Measurements from ENCODE around the gene GNG4. TPM values are rescaled to one million over a fixed set of nuclear protein-coding genes. Genes with fewer than 3 reads are reported as not detected.

GNG4 gene
- 1 to 10 TPM; 1.1 to 6.3 (median 4.6) TPM for total RNA-seq

DNA sequence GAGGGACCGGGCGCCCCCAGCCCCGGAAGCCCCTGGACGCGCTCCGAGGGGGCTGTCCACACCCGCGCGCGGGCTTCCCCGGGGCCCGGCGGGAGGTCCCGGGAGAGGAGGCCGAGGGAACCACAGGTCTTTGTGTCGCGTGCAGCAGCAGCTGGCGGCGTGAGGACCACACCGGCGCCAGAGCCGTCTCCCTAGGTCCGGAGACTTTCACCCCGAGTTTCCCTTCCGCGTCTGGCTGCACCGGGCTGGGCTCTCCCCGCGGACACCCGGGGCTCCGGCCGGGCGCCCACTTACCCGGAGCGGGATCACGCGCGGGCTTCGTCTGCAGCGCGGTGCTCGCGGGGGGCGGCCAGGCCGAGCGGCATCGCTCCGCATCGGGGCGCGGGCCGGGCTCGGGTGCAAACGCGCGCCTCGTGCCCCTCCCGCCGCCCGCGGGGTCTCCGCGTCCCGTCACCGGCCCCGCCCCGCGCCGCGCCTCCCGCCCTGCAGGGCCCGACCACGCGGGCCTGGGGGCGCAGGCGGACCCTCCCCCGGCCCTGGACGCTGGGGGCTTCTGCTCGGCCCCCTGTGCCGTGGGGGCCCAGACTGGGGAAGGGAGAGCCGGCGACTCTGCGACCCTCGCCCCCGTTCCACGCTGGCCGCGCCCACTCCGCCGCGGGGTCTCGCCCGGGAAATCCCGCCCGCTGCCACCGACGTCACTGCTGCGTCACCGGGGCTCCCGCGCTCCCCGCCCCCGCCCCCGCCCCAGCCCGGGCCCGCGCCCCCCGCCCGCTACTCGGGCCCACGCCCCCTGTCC, at the start of gene GNG4:
GNG4 (minus strand) TSS at position 417 of the 796 bp plus-strand sequence. CDS start 65,946 bp downstream, outside the sequence.
- peak within 1 kb of the TSS; percentile 36 to 73 (median 52) for H3K4me3 ChIP-seq
- H3K27me3 ChIP-seq, result peaks cover 0 to 98% (median 9%) of the 10 kb centered on the region in 4 donors
- H3K4me1 ChIP-seq, result peaks cover 12 to 34% (median 25%) of the 10 kb centered on the region in 3 donors
- TF ChIP-seq POLR2A (IDR thresholded peaks at IDR 0.05), result no peak
- TF ChIP-seq, protein P1, sequence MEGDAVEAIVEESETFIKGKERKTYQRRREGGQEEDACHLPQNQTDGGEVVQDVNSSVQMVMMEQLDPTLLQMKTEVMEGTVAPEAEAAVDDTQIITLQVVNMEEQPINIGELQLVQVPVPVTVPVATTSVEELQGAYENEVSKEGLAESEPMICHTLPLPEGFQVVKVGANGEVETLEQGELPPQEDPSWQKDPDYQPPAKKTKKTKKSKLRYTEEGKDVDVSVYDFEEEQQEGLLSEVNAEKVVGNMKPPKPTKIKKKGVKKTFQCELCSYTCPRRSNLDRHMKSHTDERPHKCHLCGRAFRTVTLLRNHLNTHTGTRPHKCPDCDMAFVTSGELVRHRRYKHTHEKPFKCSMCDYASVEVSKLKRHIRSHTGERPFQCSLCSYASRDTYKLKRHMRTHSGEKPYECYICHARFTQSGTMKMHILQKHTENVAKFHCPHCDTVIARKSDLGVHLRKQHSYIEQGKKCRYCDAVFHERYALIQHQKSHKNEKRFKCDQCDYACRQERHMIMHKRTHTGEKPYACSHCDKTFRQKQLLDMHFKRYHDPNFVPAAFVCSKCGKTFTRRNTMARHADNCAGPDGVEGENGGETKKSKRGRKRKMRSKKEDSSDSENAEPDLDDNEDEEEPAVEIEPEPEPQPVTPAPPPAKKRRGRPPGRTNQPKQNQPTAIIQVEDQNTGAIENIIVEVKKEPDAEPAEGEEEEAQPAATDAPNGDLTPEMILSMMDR (IDR thresholded peaks at IDR 0.05), result no peak
- H3K9me3 ChIP-seq, result no peaks in the 10 kb centered on the region
- H3K36me3 ChIP-seq, result no peaks in the 10 kb centered on the region
- WGBS, 2 donors, result no CpG with 5 or more reads among the region's 111 CpGs
- intact Hi-C loops (cut with DNase I), result no loop called here
- peak within 1 kb of the TSS in 3 of 4 donors; percentile 19 to 42 (median 42) for H3K27ac ChIP-seq
- DNase-seq, result no peak

DNA sequence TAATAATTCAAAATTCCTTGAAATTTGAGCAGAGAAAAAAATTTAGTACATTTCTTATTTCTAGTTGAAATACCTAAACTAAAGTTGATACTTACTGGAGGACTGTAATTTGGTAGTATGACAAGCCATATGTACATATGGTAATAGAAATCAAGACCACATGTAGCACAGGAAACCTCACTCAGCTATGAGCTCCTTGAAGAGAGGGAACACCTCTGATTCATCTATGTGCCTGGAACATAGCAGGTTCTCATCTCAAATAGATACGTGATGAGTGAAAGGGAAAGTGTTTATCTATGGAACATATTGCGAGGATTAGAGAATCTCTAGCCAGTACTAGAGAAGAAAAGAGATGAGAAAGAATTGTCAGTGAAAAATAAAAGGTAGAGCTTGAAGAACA, 47.9 kb upstream of the GNG4 start:
- DNase-seq, result no peak
- TF ChIP-seq, protein P1 (IDR thresholded peaks at IDR 0.05), result no peak
- no peak for TF ChIP-seq POLR2A (IDR thresholded peaks at IDR 0.05)
- peaks cover 0 to 100% (median 10%) of the 10 kb centered on the region in 3 donors for H3K36me3 ChIP-seq
- H3K4me1 ChIP-seq, result no peaks in the 10 kb centered on the region
- no peaks in the 10 kb centered on the region for H3K27me3 ChIP-seq
- H3K4me3 ChIP-seq, result no peak overlapping the region
- intact Hi-C loops (cut with DNase I), result no loop called here
- H3K9me3 ChIP-seq, result no peaks in the 10 kb centered on the region
- H3K27ac ChIP-seq, result no peak overlapping the region
- 74 to 81% methylated on average over 2 of the region's 2 CpGs for WGBS, 2 donors

DNA sequence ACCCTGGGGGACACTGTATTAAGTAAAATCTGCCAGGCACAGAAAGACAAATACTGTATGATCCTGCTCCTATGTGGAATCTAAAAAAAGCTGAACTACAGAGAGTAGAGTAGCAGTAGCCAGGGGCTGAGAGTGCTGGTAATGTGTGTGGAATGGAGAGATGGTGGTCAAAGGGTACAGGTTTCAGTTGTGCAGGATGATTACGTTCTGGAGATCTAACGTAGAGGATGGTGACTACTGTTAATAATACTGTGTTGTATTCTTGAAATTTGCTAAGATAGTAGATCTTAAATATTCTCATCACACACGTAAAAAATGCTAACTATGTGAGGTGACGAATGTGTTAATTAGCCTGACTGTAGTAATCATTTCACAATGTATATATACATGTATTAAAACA, 39.8 kb upstream of the GNG4 start:
- no peak overlapping the region for H3K27ac ChIP-seq
- no peaks in the 10 kb centered on the region for H3K9me3 ChIP-seq
- 94 to 97% methylated on average over 4 of the region's 4 CpGs for WGBS, 2 donors
- intact Hi-C loops (cut with DNase I), result no loop called here
- DNase-seq, result no peak
- TF ChIP-seq, protein P1 (IDR thresholded peaks at IDR 0.05), result no peak
- TF ChIP-seq POLR2A (IDR thresholded peaks at IDR 0.05), result no peak
- no peaks in the 10 kb centered on the region for H3K4me1 ChIP-seq
- H3K27me3 ChIP-seq, result no peaks in the 10 kb centered on the region
- H3K36me3 ChIP-seq, result peaks cover 0 to 81% (median 0%) of the 10 kb centered on the region in 3 donors
- no peak overlapping the region for H3K4me3 ChIP-seq

DNA sequence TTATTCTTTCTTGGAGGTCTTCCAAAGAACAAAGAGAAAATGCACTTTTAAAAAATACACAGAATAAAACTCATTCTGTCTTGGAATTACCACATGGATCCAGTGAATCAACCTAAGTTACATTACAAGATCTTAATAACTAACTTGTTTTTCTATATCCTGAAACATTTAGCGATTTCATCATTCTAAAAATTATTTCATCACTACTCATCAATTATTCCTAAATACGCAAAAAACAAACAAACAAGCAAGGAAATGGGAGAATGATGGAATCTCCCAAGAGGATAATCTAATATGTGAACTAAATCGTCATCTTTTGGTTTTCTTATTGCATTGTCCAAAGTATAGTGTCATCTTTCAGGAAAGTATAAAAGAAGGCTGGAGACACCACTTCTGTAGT, 38.5 kb upstream of the GNG4 start:
- TF ChIP-seq, protein P1 (IDR thresholded peaks at IDR 0.05), result no peak
- intact Hi-C loops (cut with DNase I), result no loop called here
- H3K27me3 ChIP-seq, result no peaks in the 10 kb centered on the region
- no peaks in the 10 kb centered on the region for H3K4me1 ChIP-seq
- no peaks in the 10 kb centered on the region for H3K9me3 ChIP-seq
- H3K27ac ChIP-seq, result no peak overlapping the region
- WGBS, 2 donors, result 84 to 89% methylated on average over 3 of the region's 3 CpGs
- H3K4me3 ChIP-seq, result no peak overlapping the region
- H3K36me3 ChIP-seq, result peaks cover 0 to 78% (median 0%) of the 10 kb centered on the region in 3 donors
- no peak for DNase-seq

DNA sequence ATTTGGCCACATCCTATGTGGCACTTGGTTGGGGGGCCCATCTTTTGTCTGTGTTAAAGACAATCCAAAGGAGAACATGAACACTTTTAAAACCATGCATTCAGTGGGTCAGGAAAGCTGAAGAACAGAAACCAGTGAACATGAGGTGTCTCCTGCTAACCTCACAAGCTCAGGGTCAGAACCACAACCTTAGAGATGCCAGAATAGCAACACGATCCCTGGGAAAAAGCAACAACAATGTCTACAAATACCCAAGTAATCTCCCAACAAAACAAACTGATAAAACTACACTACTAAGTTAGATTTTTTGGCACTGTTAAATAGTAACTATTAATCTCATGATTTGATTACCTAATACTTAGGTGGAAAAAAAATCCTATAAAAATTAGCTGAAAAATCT, 34.1 kb upstream of the GNG4 start:
- Histone ChIP-seq H3K4me1 (peaks cover 0 to 12% (median 0%) of the 10 kb centered on the region in 3 donors), H3K27me3 (no peaks in the 10 kb centered on the region), H3K9me3 (no peaks in the 10 kb centered on the region), H3K36me3 (peaks cover 0 to 71% (median 0%) of the 10 kb centered on the region in 3 donors), H3K4me3 (no peak overlapping the region), H3K27ac (no peak overlapping the region)
- TF ChIP-seq, protein P1 (IDR thresholded peaks at IDR 0.05), result no peak
- TF ChIP-seq POLR2A (IDR thresholded peaks at IDR 0.05), result no peak
- 62 to 83% methylated on average over 1 of the region's 1 CpG for WGBS, 2 donors
- intact Hi-C loops (cut with DNase I), result no loop called here
- DNase-seq, result no peak

Data from esophagus squamous epithelium (tissue), 5 donors.